ENCODE data around the gene ADCY2. TPM values are rescaled to one million over a fixed set of nuclear protein-coding genes. Genes with fewer than 3 reads are reported as not detected.

ADCY2 gene
- total RNA-seq, 3 donors from 2014 or later = 1.7 to 14.8 (median 2.2) TPM

- Histone ChIP-seq H3K4me1 (ENCODE audit: low read depth) (no peaks in the 10 kb centered on the region), H3K4me3 (no peak overlapping the region), H3K9me3 (no peaks in the 10 kb centered on the region), H3K36me3 (ENCODE audit: low read depth) (no peaks in the 10 kb centered on the region)
- ATAC-seq (no peak), DNase-seq (no peak)
- intact Hi-C loops (cut with DNase I, micrococcal nuclease) = no loop called here
- no peak for TF ChIP-seq CTCF (IDR thresholded peaks at IDR 0.05)
Observed at GRCh38 chr5:7446913-7447312, 51.0 kb downstream of the ADCY2 start.

- Histone ChIP-seq H3K9me3 (no peaks in the 10 kb centered on the region), H3K4me3 (no peak overlapping the region), H3K36me3 (ENCODE audit: low read depth) (no peaks in the 10 kb centered on the region), H3K4me1 (ENCODE audit: low read depth) (no peaks in the 10 kb centered on the region)
- DNase-seq (no peak), ATAC-seq (no peak)
- no peak for TF ChIP-seq CTCF (IDR thresholded peaks at IDR 0.05)
- intact Hi-C loops (cut with DNase I, micrococcal nuclease) = no loop called here
Observed at GRCh38 chr5:7453947-7454346, 58.0 kb downstream of the ADCY2 start.

GRCh38 chr5:7456206-7456605 is 60.3 kb downstream of the ADCY2 start:
- Histone ChIP-seq H3K36me3 (ENCODE audit: low read depth) (no peaks in the 10 kb centered on the region), H3K9me3 (no peaks in the 10 kb centered on the region), H3K4me3 (no peak overlapping the region), H3K4me1 (ENCODE audit: low read depth) (no peaks in the 10 kb centered on the region)
- DNase-seq (no peak), ATAC-seq (no peak)
- intact Hi-C loops (cut with DNase I, micrococcal nuclease) = no loop called here
- no peak for TF ChIP-seq CTCF (IDR thresholded peaks at IDR 0.05)

- DNase-seq = no peak
- TF ChIP-seq CTCF (IDR thresholded peaks at IDR 0.05) = no peak
- ATAC-seq = no peak
- Histone ChIP-seq H3K36me3 (ENCODE audit: low read depth) (no peaks in the 10 kb centered on the region), H3K9me3 (no peaks in the 10 kb centered on the region), H3K4me3 (no peak overlapping the region), H3K4me1 (ENCODE audit: low read depth) (no peaks in the 10 kb centered on the region)
- intact Hi-C loops (cut with DNase I, micrococcal nuclease) = no loop called here
Observed at GRCh38 chr5:7461371-7461770, 65.4 kb downstream of the ADCY2 start.

GRCh38 chr5:7462758-7463157 is 66.8 kb downstream of the ADCY2 start:
- no peaks in the 10 kb centered on the region for H3K36me3 ChIP-seq (ENCODE audit: low read depth)
- ATAC-seq (no peak), DNase-seq (no peak)
- no peaks in the 10 kb centered on the region for H3K4me1 ChIP-seq (ENCODE audit: low read depth)
- H3K9me3 ChIP-seq = no peaks in the 10 kb centered on the region
- TF ChIP-seq CTCF (IDR thresholded peaks at IDR 0.05) = no peak
- H3K4me3 ChIP-seq = no peak overlapping the region
- intact Hi-C loops (cut with DNase I, micrococcal nuclease) = no loop called here

GRCh38 chr5:7464182-7464581 is 68.2 kb downstream of the ADCY2 start:
- intact Hi-C loops (cut with DNase I, micrococcal nuclease) = no loop called here
- no peaks in the 10 kb centered on the region for H3K4me1 ChIP-seq (ENCODE audit: low read depth)
- DNase-seq = no peak
- ATAC-seq = no peak
- no peaks in the 10 kb centered on the region for H3K9me3 ChIP-seq
- no peak for TF ChIP-seq CTCF (IDR thresholded peaks at IDR 0.05)
- H3K4me3 ChIP-seq = no peak overlapping the region
- no peaks in the 10 kb centered on the region for H3K36me3 ChIP-seq (ENCODE audit: low read depth)

All from mucosa of descending colon (tissue), 3 donors.